ENCODE measurements around the gene ATG2A. TPM values are rescaled to one million over a fixed set of nuclear protein-coding genes. Genes with fewer than 3 reads are reported as not detected.

ATG2A gene
- total and polyA plus RNA-seq, 8 donors = 14.2 to 23.5 (median 19.5) TPM

- Histone ChIP-seq H3K36me3 (peaks cover 0 to 32% of the 10 kb centered on the region in 2 donors), H3K9me3 (no peaks in the 10 kb centered on the region), H3K4me3 (peak overlapping the region; percentile 98 to 99), H3K4me1 (peaks cover 33 to 73% of the 10 kb centered on the region in 2 donors), H3K27ac (peak overlapping the region; percentile 72 to 96), H3K27me3 (no peaks in the 10 kb centered on the region)
- no peak for TF ChIP-seq CTCF (IDR thresholded peaks at IDR 0.05)
- peak; percentile 1 for ATAC-seq
- intact Hi-C loops (cut with DNase I) = no loop called here
- peak in 1 of 4 donors; percentile 45 for DNase-seq
Observed at GRCh38 chr11:64877390-64878222, 39.4 kb downstream of the ATG2A start.

- DNase-seq = peak in 2 of 4 donors; percentile 65 to 82
- peaks cover 0 to 39% of the 10 kb centered on the region in 2 donors for H3K36me3 ChIP-seq
- intact Hi-C loops (cut with DNase I) = no loop called here
- H3K27ac ChIP-seq = peak overlapping the region; percentile 72 to 96
- peaks cover 33 to 80% of the 10 kb centered on the region in 2 donors for H3K4me1 ChIP-seq
- peak overlapping the region; percentile 98 to 99 for H3K4me3 ChIP-seq
- no peak for TF ChIP-seq CTCF (IDR thresholded peaks at IDR 0.05)
- peak; percentile 43 for ATAC-seq
- H3K9me3 ChIP-seq = no peaks in the 10 kb centered on the region
- H3K27me3 ChIP-seq = no peaks in the 10 kb centered on the region
Observed at GRCh38 chr11:64876835-64877341, 40.1 kb downstream of the ATG2A start.

- H3K4me3 ChIP-seq = peak overlapping the region; percentile 98 to 99
- H3K27me3 ChIP-seq = no peaks in the 10 kb centered on the region
- H3K4me1 ChIP-seq = peaks cover 33 to 85% of the 10 kb centered on the region in 2 donors
- peak overlapping the region; percentile 72 to 96 for H3K27ac ChIP-seq
- no peak for DNase-seq
- ATAC-seq = no peak
- H3K9me3 ChIP-seq = no peaks in the 10 kb centered on the region
- H3K36me3 ChIP-seq = peaks cover 0 to 45% of the 10 kb centered on the region in 2 donors
- TF ChIP-seq CTCF (IDR thresholded peaks at IDR 0.05) = no peak
- intact Hi-C loops (cut with DNase I) = no loop called here
Observed at GRCh38 chr11:64876229-64876750, 40.7 kb downstream of the ATG2A start.

- peak in 1 of 4 donors; percentile 83 for DNase-seq
- Histone ChIP-seq H3K27ac (peak overlapping the region; percentile 72 to 96), H3K4me1 (peaks cover 38 to 85% of the 10 kb centered on the region in 2 donors)
Observed at GRCh38 chr11:64875369-64876228, 41.4 kb downstream of the ATG2A start.

More at GRCh38 chr11:64875369-64876228, 41.4 kb downstream of the ATG2A start:
- H3K4me3 ChIP-seq = peak overlapping the region; percentile 98 to 99
- ATAC-seq = no peak
- no peaks in the 10 kb centered on the region for H3K27me3 ChIP-seq
- no peak for TF ChIP-seq CTCF (IDR thresholded peaks at IDR 0.05)
- no peaks in the 10 kb centered on the region for H3K9me3 ChIP-seq
- H3K36me3 ChIP-seq = peaks cover 0 to 51% of the 10 kb centered on the region in 2 donors
- intact Hi-C loops (cut with DNase I) = no loop called here

Measured in left lung (tissue), 10 donors.